ENCODE results near the gene TEX48. TPM values are rescaled to one million over a fixed set of nuclear protein-coding genes. Genes with fewer than 3 reads are reported as not detected.

TEX48 gene
- polyA plus RNA-seq, 1 of the 3 experiments (the other 2 are of a cell fraction), result 0.46 TPM

DNA sequence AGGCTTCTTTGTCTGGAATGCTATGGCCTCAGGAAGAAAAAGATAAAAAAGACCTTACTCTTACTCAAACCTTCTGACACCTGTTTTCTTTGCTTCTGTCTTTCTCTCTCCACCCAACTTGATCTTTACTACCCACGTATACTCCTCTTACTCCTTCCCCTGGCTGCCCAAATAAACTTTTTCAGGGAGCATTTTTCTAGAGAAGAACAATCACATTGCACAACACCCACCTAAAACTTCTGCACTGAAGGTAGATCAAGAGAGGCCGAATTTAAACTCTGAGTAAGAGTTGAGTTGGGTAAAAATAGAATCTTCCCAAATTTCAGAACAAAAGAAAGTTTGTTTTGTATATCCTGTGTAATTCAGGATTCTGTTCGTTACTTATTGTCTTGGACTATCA is 3.9 kb downstream of the TEX48 start:
- H3K27me3 ChIP-seq (ENCODE audit: insufficient read depth), result no peaks in the 10 kb centered on the region
- CTCF ChIA-PET, result interaction anchor here (1.6 to 1.7 kb wide), 2 partner anchors 272 to 273 kb away, joined by 8 read pairs; no protein-coding TSS in a partner anchor
- H3K4me2 ChIP-seq, result peak overlapping the region; percentile 32
- POLR2A ChIA-PET, result no interaction called here
- no peaks in the 10 kb centered on the region for H4K20me1 ChIP-seq (ENCODE audit: insufficient read depth)
- no peaks in the 10 kb centered on the region for H3K9me2 ChIP-seq
- H3K4me3 ChIP-seq (ENCODE audit: low read depth in 2 of 2, low read length in 1 of 2), result no peak overlapping the region
- H3K79me2 ChIP-seq (ENCODE audit: insufficient read depth), result no peaks in the 10 kb centered on the region
- WGBS (ENCODE audit: low lambda C conversion rate), result 76% methylated on average over 3 of the region's 3 CpGs
- no peaks in the 10 kb centered on the region for H3K9me3 ChIP-seq
- H2AFZ ChIP-seq (ENCODE audit: low read depth), result no peak overlapping the region
- H3F3A ChIP-seq (replicated peaks; ENCODE audit: insufficient read depth), result peaks cover 29% of the 10 kb centered on the region
- peak overlapping the region; percentile 56 to 91; a peak in 3 of 4 replicates for H3K27ac ChIP-seq (ENCODE audit: low read depth in 2 of 2, low read length in 1 of 2)
- peaks cover 0 to 19% of the 10 kb centered on the region in 2 experiments; a peak in 3 of 4 replicates for H3K4me1 ChIP-seq (ENCODE audit: control insufficient read depth in 1 of 2, insufficient read depth in 2 of 2, low read depth in 1 of 2, low read length in 1 of 2)
- peak overlapping the region; percentile 38 for H3K9ac ChIP-seq
- no peaks in the 10 kb centered on the region for H3K36me3 ChIP-seq (replicated peaks in 1 of 2; ENCODE audit: control insufficient read depth in 1 of 2, insufficient read depth in 2 of 2, low read length in 1 of 2)
- no peak for DNase-seq
- TF ChIP-seq CTCF (IDR thresholded peaks at IDR 0.05), result no peak
- no peak for TF ChIP-seq PBX3 (IDR thresholded peaks at IDR 0.05)
- no peak for TF ChIP-seq MXI1 (IDR thresholded peaks at IDR 0.05; ENCODE audit: low read depth, low read length)
- TF ChIP-seq SIN3A (IDR thresholded peaks at IDR 0.05; ENCODE audit: borderline replicate concordance, low read depth, low read length), result no peak
- no peak for TF ChIP-seq RCOR1 (IDR thresholded peaks at IDR 0.05; ENCODE audit: low read length)
- no peak for TF ChIP-seq NRF1 (IDR thresholded peaks at IDR 0.05; ENCODE audit: low read depth, low read length)
- no peak for TF ChIP-seq USF1 (IDR thresholded peaks at IDR 0.05; ENCODE audit: borderline replicate concordance, low read depth)
- no peak for TF ChIP-seq EZH2phosphoT487 (IDR thresholded peaks at IDR 0.05; ENCODE audit: borderline replicate concordance, low read depth)
- no peak for TF ChIP-seq NFIC (IDR thresholded peaks at IDR 0.05; ENCODE audit: borderline replicate concordance)
- TF ChIP-seq, protein P1, sequence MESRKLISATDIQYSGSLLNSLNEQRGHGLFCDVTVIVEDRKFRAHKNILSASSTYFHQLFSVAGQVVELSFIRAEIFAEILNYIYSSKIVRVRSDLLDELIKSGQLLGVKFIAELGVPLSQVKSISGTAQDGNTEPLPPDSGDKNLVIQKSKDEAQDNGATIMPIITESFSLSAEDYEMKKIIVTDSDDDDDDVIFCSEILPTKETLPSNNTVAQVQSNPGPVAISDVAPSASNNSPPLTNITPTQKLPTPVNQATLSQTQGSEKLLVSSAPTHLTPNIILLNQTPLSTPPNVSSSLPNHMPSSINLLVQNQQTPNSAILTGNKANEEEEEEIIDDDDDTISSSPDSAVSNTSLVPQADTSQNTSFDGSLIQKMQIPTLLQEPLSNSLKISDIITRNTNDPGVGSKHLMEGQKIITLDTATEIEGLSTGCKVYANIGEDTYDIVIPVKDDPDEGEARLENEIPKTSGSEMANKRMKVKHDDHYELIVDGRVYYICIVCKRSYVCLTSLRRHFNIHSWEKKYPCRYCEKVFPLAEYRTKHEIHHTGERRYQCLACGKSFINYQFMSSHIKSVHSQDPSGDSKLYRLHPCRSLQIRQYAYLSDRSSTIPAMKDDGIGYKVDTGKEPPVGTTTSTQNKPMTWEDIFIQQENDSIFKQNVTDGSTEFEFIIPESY (IDR thresholded peaks at IDR 0.05; ENCODE audit: borderline replicate concordance, low read depth), result no peak
- no peak for TF ChIP-seq SMC3 (IDR thresholded peaks at IDR 0.05; ENCODE audit: low read depth, low read length)
- no peak for TF ChIP-seq FOXJ3 (CRISPR knock-in tag; IDR thresholded peaks at IDR 0.05)
